ENCODE measurements around the gene CCDC33. TPM values are rescaled to one million over a fixed set of nuclear protein-coding genes. Genes with fewer than 3 reads are reported as not detected.

The CCDC33 gene
- total and polyA plus RNA-seq, 2 donors (not counting 3 experiments of a cell fraction or from before 2014, with no cell fraction given): not detected

DNA sequence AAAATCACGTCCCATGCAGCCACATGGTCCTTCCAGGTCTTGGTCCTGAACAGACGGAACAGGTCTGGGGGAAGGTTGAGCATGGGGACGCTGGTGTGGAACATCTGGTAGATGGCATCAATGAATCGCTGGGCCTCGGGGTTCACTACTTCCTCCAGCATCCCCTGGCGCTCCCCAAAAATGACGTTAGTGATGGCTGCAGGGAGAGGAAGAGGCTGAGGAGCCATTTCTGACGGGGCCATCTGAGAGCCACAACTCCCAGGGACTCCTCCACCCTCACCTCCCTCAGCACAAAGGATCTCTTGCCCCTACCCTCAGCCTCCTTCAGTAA lies 107.6 kb downstream of the CCDC33 start:
- Histone ChIP-seq H3K79me2 (ENCODE audit: control insufficient read depth, insufficient read depth, low read length) (no peaks in the 10 kb centered on the region), H3K27me3 (ENCODE audit: control insufficient read depth in 2 of 2, insufficient read depth in 2 of 2, low read length in 2 of 2) (no peaks in the 10 kb centered on the region), H3K9me1 (replicated peaks; ENCODE audit: control insufficient read depth, extremely low read depth, insufficient read depth, low read length) (no peaks in the 10 kb centered on the region), H2AFZ (ENCODE audit: low read depth, low read length) (no peak overlapping the region), H3K4me2 (ENCODE audit: insufficient read depth, low read length) (no peak overlapping the region), H4K20me1 (replicated peaks; ENCODE audit: control insufficient read depth, extremely low read depth, insufficient read depth, low read length) (no peaks in the 10 kb centered on the region), H3K9ac (replicated peaks; ENCODE audit: extremely low read depth, insufficient read depth, low read length) (no peak overlapping the region), H3K4me1 (ENCODE audit: control insufficient read depth, extremely low read depth, insufficient read depth, low read length) (peaks cover 11% of the 10 kb centered on the region), H3K27ac (ENCODE audit: insufficient read depth, low read depth, low read length) (no peak overlapping the region), H3K9me3 (replicated peaks; ENCODE audit: control insufficient read depth, insufficient read depth, low read length) (no peaks in the 10 kb centered on the region), H3K36me3 (ENCODE audit: control insufficient read depth in 2 of 2, extremely low read depth in 1 of 2, insufficient read depth in 2 of 2, low read length in 2 of 2) (no peaks in the 10 kb centered on the region), H3K4me3 (replicated peaks in 1 of 3; ENCODE audit: insufficient read depth in 1 of 3, low read depth in 1 of 3, low read length in 3 of 3) (no peak overlapping the region)
- CTCF ChIA-PET: no interaction called here
- FAIRE-seq (no peak), DNase-seq (ENCODE audit: low read depth, low spot score) (no peak)
- no peak for TF ChIP-seq EZH2 (IDR thresholded peaks at IDR 0.05; ENCODE audit: borderline replicate concordance, low read depth, low read length, severe bottlenecking)
- no peak for TF ChIP-seq MYC (IDR thresholded peaks at IDR 0.05; ENCODE audit: low read depth, low read length)
- TF ChIP-seq POLR2AphosphoS5 (IDR thresholded peaks at IDR 0.05; ENCODE audit: insufficient read depth, low read depth, low read length): no peak
- TF ChIP-seq, protein P1, sequence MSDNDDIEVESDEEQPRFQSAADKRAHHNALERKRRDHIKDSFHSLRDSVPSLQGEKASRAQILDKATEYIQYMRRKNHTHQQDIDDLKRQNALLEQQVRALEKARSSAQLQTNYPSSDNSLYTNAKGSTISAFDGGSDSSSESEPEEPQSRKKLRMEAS (IDR thresholded peaks at IDR 0.05; ENCODE audit: insufficient read depth, insufficient read length): no peak
- TF ChIP-seq, protein P2, sequence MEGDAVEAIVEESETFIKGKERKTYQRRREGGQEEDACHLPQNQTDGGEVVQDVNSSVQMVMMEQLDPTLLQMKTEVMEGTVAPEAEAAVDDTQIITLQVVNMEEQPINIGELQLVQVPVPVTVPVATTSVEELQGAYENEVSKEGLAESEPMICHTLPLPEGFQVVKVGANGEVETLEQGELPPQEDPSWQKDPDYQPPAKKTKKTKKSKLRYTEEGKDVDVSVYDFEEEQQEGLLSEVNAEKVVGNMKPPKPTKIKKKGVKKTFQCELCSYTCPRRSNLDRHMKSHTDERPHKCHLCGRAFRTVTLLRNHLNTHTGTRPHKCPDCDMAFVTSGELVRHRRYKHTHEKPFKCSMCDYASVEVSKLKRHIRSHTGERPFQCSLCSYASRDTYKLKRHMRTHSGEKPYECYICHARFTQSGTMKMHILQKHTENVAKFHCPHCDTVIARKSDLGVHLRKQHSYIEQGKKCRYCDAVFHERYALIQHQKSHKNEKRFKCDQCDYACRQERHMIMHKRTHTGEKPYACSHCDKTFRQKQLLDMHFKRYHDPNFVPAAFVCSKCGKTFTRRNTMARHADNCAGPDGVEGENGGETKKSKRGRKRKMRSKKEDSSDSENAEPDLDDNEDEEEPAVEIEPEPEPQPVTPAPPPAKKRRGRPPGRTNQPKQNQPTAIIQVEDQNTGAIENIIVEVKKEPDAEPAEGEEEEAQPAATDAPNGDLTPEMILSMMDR (IDR thresholded peaks at IDR 0.05; ENCODE audit: extremely low read depth in 1 of 2, insufficient read depth in 1 of 2, low read depth in 1 of 2, low read length in 2 of 2): no peak
- no peak for TF ChIP-seq POLR2A (IDR thresholded peaks at IDR 0.05; ENCODE audit: low read depth, low read length)
- no peak for TF ChIP-seq GATA2 (IDR thresholded peaks at IDR 0.05; ENCODE audit: insufficient read depth, insufficient read length, low read depth, low read length)
- no peak for TF ChIP-seq JUN (IDR thresholded peaks at IDR 0.05; ENCODE audit: borderline replicate concordance, insufficient read depth, insufficient read length, low read depth)
- no peak for TF ChIP-seq FOS (IDR thresholded peaks at IDR 0.05; ENCODE audit: borderline replicate concordance, insufficient read depth, low read length)
- POLR2A ChIA-PET: no interaction called here
- intact Hi-C loops (cut with micrococcal nuclease) (no loop called here), dilution Hi-C loops (cut with MboI; ENCODE audit: extremely low pct_ligation_motif_present, low sequenced_read_pairs) (no loop called here)
- BruUV-seq (replicated peaks): no TSS peak

Measured in endothelial cell of umbilical vein (primary cell).